Activated gamma-delta T cell treated with Interleukin-2 at 50 U/mL for 16 hours (primary cell): ENCODE data around the gene TYW1.
A peak's percentile ranks its signal among the peaks of the same experiment; 100 is the strongest.
"Not testable (repeated sequence)": the region's sequence is repeated elsewhere in the genome, so short reads cannot be mapped to it uniquely, and the experiment has no call there.

Experiments
- DNase-seq: peaks from one replicate; pipeline ENCODE4 v3.0.0-alpha.2; 2020

The TYW1 gene

GRCh38 chr7:67259363-67259762 lies 262.7 kb downstream of the TYW1 start:
- not testable (repeated sequence) for DNase-seq

- peak; percentile 22 for DNase-seq
Measured at GRCh38 chr7:67260166-67260586, 263.5 kb downstream of the TYW1 start.

DNA sequence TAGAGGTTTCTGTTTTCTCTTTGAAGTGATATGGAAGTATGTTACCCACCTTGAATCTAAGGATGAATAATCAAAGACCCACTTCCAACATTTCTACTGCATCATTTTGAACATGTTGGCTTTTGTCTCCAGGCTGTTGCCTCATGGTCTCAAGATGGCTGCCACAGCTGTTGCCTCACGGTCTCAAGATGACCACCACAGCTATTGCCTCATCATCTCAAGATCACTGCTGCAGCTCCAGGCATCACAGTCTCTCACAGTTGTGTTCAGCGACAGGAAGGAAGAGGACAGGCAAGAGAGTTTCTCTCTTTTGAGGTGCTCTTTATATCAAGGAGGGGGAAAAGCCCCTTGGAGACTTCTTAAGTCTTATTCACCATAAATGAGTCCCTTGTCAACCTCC lies 267.4 kb downstream of the TYW1 start:
- not testable (repeated sequence) for DNase-seq

- DNase-seq, result not testable (repeated sequence)
Measured at GRCh38 chr7:67266070-67266469, 269.4 kb downstream of the TYW1 start.

DNA sequence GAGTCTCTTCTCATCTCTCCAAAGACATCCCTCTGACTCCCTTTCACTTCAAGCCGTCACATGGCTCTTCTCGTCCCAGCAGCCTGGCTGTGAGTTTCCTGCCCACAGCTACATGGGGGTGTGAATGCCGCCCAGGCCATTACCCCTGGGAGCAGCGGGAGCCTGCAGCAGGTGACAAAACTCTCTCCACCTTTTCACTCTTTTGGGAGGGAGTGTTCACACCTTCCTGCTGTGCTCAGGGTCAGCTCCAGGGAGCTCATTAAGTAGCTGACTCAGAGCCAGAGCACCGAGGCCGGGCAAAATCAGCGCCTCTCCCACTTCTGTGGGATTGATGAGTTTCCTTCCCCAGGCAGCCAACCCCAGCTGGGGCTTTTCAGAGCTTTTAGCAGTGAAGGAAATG lies 271.3 kb downstream of the TYW1 start:
- no peak for DNase-seq

- DNase-seq, result not testable (repeated sequence)
Measured at GRCh38 chr7:67269916-67270315, 273.3 kb downstream of the TYW1 start.
